MCF 10A (cell line): Measurements from ENCODE around the gene KIAA1328. TPM values are rescaled to one million over a fixed set of nuclear protein-coding genes. Genes with fewer than 3 reads are reported as not detected.
A peak's percentile ranks its signal among the peaks of the same experiment; 100 is the strongest.
"Not testable (repeated sequence)": the region's sequence is repeated elsewhere in the genome, so short reads cannot be mapped to it uniquely, and the experiment has no call there.

Experiments
- BruUV-seq: library from RNA; stranded (reverse); fragments of 400-500 nt; replicated peaks from 2 replicates; lab custom pipeline; 2021; lab: Mats Ljungman, UMichigan
- CTCF ChIA-PET: fragments of 300-600 bp; sonication (Branson Sonifier 250); formaldehyde crosslinking; extraction: SDS; loops from one replicate; lab custom pipeline; 2021; ENCODE audit warnings: antibody characterized with exemption, inconsistent platforms; lab: Yijun Ruan, JAX
- POLR2A ChIA-PET: fragments of 300-600, 350-650 bp; sonication (Branson Sonifier 250); formaldehyde crosslinking; extraction: SDS; loops from one replicate; lab custom pipeline; 2020; ENCODE audit warnings: antibody characterized with exemption, inconsistent platforms; lab: Yijun Ruan, JAX
- DNase-seq: peaks from one replicate; pipeline ENCODE4 v3.0.0-alpha.2; 2018; ENCODE audit not compliant: unreplicated experiment
- H3K27ac Mint-ChIP-seq: one replicate; pipeline ENCODE4 v1.8.0; 2022; ENCODE audit warnings: mild to moderate bottlenecking, low read depth, mixed read lengths; ENCODE audit not compliant: unreplicated experiment
- H3K27me3 Mint-ChIP-seq: one replicate; pipeline ENCODE4 v1.8.0; 2022; ENCODE audit warnings: mixed read lengths; ENCODE audit not compliant: insufficient read depth, unreplicated experiment
- H3K36me3 Mint-ChIP-seq: one replicate; pipeline ENCODE4 v1.8.0; 2022; ENCODE audit warnings: mild to moderate bottlenecking, moderate library complexity, mixed read lengths; ENCODE audit not compliant: insufficient read depth, unreplicated experiment
- H3K4me1 Mint-ChIP-seq: one replicate; pipeline ENCODE4 v1.8.0; 2022; ENCODE audit warnings: mixed read lengths; ENCODE audit not compliant: insufficient read depth, unreplicated experiment
- H3K4me3 Mint-ChIP-seq: one replicate; pipeline ENCODE4 v1.8.0; 2022; ENCODE audit warnings: mild to moderate bottlenecking, moderate library complexity, mixed read lengths; ENCODE audit not compliant: unreplicated experiment
- H3K9me3 Mint-ChIP-seq: one replicate; pipeline ENCODE4 v1.8.0; 2022; ENCODE audit warnings: mixed read lengths; ENCODE audit not compliant: unreplicated experiment
- CTCF ChIP-seq: fragments of 200-600 bp; IDR thresholded peaks from one replicate; pipeline ENCODE4 v1.8.0; 2022; ENCODE audit warnings: antibody characterized with exemption, mild to moderate bottlenecking; ENCODE audit not compliant: unreplicated experiment
- intact Hi-C: fragments of 100-400 bp; cut with micrococcal nuclease; formaldehyde crosslinking; loops from 2 replicates; pipeline ENCODE4 v1.14.1; 2022
- total RNA-seq: library from RNA; stranded (reverse); gene quantifications from 2 replicates; pipeline ENCODE4 v1.2.3, GENCODE V29; 2022

The KIAA1328 gene
- total RNA-seq, 1 experiment from 2014 or later: 4.1 TPM

- intact Hi-C loops: no loop called here
- DNase-seq: peak; percentile 24
- Mint-ChIP-seq H3K9me3 (no peaks in the 10 kb centered on the region), H3K27ac (no peak overlapping the region), H3K36me3 (no peaks in the 10 kb centered on the region), H3K4me3 (no peak overlapping the region), H3K4me1 (peaks cover 7% of the 10 kb centered on the region), H3K27me3 (no peaks in the 10 kb centered on the region)
- CTCF ChIA-PET: interaction anchor here (0.6 to 0.8 kb wide), 2 partner anchors 215 to 442 kb away, joined by 3 read pairs; no protein-coding TSS in a partner anchor
- POLR2A ChIA-PET: interaction anchor here (1.5 kb wide), 1 partner anchor 71 kb away, joined by 3 read pairs; no protein-coding TSS in a partner anchor
- BruUV-seq: no TSS peak
- TF ChIP-seq CTCF: no peak
Observed at GRCh38 chr18:36901277-36901701, 72.4 kb downstream of the KIAA1328 start.

GRCh38 chr18:36903215-36903928 is 74.4 kb downstream of the KIAA1328 start:
- intact Hi-C loops: no loop called here
- no peak overlapping the region for H3K4me3 Mint-ChIP-seq

GRCh38 chr18:36905571-36905970 is 76.6 kb downstream of the KIAA1328 start:
- no peak for DNase-seq
- Mint-ChIP-seq H3K4me1 (peaks cover 7% of the 10 kb centered on the region), H3K36me3 (no peaks in the 10 kb centered on the region), H3K9me3 (no peaks in the 10 kb centered on the region), H3K27me3 (no peaks in the 10 kb centered on the region), H3K4me3 (no peak overlapping the region), H3K27ac (no peak overlapping the region)
- BruUV-seq: no TSS peak
- CTCF ChIA-PET: interaction anchor here (0.6 to 1.3 kb wide), 2 partner anchors 19 to 809 kb away, joined by 3 read pairs; no protein-coding TSS in a partner anchor
- no peak for TF ChIP-seq CTCF
- POLR2A ChIA-PET: interaction anchor here (0.7 kb wide), 1 partner anchor 11 kb away, joined by 3 read pairs; no protein-coding TSS in a partner anchor
- intact Hi-C loops: no loop called here

More at GRCh38 chr18:36903215-36903928, 74.4 kb downstream of the KIAA1328 start:
- H3K27ac Mint-ChIP-seq: no peak overlapping the region
- H3K36me3 Mint-ChIP-seq: no peaks in the 10 kb centered on the region
- ChIA-PET POLR2A (no interaction called here), CTCF (interaction anchor here (0.6 to 1.7 kb wide), 2 partner anchors 39 kb away, joined by 3 to 5 read pairs; no protein-coding TSS in a partner anchor)
- no peaks in the 10 kb centered on the region for H3K9me3 Mint-ChIP-seq
- no peak for TF ChIP-seq CTCF
- no peaks in the 10 kb centered on the region for H3K27me3 Mint-ChIP-seq
- peaks cover 7% of the 10 kb centered on the region for H3K4me1 Mint-ChIP-seq
- BruUV-seq: no TSS peak
- DNase-seq: peak; percentile 1

- POLR2A ChIA-PET, DNase-seq, CTCF ChIA-PET, H3K9me3 Mint-ChIP-seq, BruUV-seq, H3K27ac Mint-ChIP-seq, intact Hi-C loops, H3K4me3 Mint-ChIP-seq, H3K4me1 Mint-ChIP-seq, H3K36me3 Mint-ChIP-seq, H3K27me3 Mint-ChIP-seq: not testable (repeated sequence)
Observed at GRCh38 chr18:36909282-36909681, 80.4 kb downstream of the KIAA1328 start.
